Measurements from ENCODE around the gene MSMP. TPM values are rescaled to one million over a fixed set of nuclear protein-coding genes. Genes with fewer than 3 reads are reported as not detected.

Gene MSMP
- total and polyA plus RNA-seq, 9 of the 15 experiments (the other 6 are each of a cell fraction or from before 2014, with no cell fraction given), result 0.60 TPM; not detected in 8

DNA sequence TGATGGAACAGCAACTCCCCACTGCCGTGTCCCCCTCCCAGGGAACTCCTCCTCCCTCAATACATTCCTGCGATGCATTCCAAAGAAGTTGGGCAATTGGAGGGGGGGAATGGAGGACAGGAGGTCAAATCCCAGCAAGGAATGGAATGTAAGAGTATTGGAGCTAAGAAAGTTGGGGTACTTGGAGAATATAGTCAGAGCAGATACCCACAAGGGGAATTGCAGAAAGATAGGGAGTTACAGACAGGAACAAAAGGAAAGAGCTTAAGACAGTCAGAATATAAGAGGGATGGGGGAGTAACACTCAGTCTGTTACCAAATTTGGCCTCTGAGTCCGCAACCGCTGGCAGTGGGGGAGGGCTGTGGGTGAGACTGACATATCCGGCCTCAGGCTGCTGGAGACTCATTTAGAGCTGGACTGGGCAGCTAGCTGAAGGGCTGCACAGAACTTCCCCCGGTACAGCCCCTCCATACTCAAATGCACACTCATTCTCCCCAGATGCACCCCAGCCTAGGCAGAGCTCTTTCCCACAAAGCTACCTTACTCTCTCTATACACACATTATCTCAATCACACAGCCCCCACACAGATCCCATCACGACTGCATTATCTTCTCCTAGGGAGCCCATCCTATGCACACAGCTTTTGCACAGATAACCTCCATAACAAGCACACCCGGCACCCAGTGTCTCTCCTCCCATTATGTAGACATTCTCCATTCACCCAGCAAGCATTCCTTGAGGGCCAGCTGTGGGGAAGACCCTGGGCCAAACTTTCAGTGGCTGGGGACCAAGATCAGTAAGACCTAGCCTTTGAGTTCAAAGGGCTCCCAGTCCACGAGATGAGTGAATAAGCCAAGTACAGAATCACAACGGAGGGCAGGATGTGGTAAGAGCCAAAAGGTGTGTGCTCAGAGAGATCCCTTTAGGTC lies 25.8 kb downstream of the MSMP start (continued):
- TF ChIP-seq, protein P1, sequence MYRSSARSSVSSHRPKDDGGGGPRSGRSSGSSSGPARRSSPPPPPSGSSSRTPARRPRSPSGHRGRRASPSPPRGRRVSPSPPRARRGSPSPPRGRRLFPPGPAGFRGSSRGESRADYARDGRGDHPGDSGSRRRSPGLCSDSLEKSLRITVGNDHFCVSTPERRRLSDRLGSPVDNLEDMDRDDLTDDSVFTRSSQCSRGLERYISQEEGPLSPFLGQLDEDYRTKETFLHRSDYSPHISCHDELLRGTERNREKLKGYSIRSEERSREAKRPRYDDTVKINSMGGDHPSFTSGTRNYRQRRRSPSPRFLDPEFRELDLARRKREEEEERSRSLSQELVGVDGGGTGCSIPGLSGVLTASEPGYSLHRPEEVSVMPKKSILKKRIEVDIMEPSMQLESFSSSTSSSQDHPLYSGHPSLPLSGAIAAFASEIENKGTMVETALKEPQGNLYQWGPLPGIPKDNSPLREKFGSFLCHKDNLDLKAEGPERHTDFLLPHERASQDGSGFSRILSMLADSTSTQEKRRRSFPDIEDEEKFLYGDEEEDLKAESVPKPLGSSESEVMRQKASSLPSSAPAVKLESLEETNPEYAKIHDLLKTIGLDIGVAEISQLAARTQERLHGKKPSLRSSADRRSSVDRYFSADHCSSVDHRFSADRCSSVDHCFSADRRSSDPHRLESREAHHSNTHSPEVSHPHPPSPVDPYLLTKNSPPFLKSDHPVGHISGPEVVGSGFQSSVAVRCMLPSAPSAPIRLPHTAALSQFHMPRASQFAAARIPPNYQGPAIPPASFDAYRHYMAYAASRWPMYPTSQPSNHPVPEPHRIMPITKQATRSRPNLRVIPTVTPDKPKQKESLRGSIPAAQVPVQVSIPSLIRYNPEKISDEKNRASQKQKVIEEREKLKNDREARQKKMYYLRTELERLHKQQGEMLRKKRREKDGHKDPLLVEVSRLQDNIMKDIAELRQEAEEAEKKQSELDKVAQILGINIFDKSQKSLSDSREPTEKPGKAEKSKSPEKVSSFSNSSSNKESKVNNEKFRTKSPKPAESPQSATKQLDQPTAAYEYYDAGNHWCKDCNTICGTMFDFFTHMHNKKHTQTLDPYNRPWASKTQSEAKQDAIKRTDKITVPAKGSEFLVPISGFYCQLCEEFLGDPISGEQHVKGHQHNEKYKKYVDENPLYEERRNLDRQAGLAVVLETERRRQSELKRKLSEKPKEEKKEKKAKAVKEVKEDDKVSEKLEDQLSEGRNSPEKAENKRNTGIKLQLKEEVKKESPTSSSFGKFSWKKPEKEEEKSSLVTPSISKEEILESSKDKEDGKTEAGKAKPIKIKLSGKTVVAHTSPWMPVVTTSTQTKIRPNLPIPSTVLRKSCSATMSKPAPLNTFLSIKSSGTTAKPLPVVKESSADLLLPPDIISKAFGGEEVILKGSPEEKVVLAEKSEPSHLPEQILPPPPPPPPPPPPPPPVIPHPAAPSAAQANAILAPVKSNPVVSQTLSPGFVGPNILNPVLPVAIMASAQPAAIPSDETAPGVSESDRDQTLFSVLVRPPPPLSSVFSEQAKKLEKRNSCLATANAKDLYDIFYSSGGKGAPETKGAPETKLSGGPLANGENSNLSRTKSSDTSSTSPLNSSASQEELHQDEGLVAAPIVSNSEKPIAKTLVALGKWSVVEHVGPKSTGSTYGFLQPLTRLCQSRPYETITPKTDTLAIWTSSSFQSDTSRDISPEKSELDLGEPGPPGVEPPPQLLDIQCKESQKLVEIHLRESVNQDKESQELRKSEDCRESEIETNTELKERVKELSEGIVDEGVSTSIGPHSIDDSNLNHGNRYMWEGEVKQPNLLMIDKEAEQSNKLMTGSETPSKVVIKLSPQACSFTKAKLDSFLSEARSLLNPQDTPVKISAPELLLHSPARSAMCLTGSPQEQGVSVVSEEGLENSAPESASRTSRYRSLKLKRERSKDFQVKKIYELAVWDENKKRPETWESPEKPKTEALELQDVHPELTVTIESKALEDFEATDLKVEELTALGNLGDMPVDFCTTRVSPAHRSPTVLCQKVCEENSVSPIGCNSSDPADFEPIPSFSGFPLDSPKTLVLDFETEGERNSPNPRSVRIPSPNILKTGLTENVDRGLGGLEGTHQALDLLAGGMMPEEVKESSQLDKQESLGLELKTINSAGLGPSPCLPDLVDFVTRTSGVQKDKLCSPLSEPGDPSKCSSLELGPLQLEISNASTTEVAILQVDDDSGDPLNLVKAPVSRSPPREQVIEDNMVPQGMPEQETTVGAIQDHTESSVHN (IDR thresholded peaks at IDR 0.05; ENCODE audit: borderline replicate concordance in 1 of 2, low read depth in 1 of 2), result 0 out of 4 replicates have a peak, but pooled peaks of 1 of the 2 experiments have one; percentile 20
- TF ChIP-seq ZBTB26 (CRISPR knock-in tag; IDR thresholded peaks at IDR 0.05) (no peak), GABPB1 (CRISPR knock-in tag; IDR thresholded peaks at IDR 0.05) (no peak), ARID3A (IDR thresholded peaks at IDR 0.05; ENCODE audit: borderline replicate concordance, low read depth, low read length) (peak; percentile 62; the same call in 1 of the 2 replicates), SP2 (IDR thresholded peaks at IDR 0.05; ENCODE audit: extremely low read depth, low read depth, low read length, poor library complexity, severe bottlenecking) (no peak), CHD1 (IDR thresholded peaks at IDR 0.05; ENCODE audit: low read length) (peak; percentile 25), ARID3B (CRISPR knock-in tag; IDR thresholded peaks at IDR 0.05; ENCODE audit: borderline replicate concordance) (no peak), ELF2 (CRISPR knock-in tag; IDR thresholded peaks at IDR 0.05) (no peak), NR2C2 (CRISPR knock-in tag; IDR thresholded peaks at IDR 0.05) (no peak), NR2C2 (tag; IDR thresholded peaks at IDR 0.05) (peak; percentile 76)
- TF ChIP-seq, protein P2, sequence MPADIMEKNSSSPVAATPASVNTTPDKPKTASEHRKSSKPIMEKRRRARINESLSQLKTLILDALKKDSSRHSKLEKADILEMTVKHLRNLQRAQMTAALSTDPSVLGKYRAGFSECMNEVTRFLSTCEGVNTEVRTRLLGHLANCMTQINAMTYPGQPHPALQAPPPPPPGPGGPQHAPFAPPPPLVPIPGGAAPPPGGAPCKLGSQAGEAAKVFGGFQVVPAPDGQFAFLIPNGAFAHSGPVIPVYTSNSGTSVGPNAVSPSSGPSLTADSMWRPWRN (IDR thresholded peaks at IDR 0.05; ENCODE audit: low read depth), result peak; percentile 60; the same call in 1 of the 2 replicates

Data from K562 (cell line).